Right renal cortex interstitium (tissue), 3 donors: ENCODE data around the gene RSU1. TPM values are rescaled to one million over a fixed set of nuclear protein-coding genes. Genes with fewer than 3 reads are reported as not detected.

Experiments
- DNase-seq, 3 donors: peaks; one replicate each; pipeline ENCODE4 v3.0.0-alpha.2; 2013; ENCODE audit warnings: low read depth in 3 of 3, low spot score in 2 of 3
- polyA plus RNA-seq, 3 donors: library from polyadenylated mRNA; unstranded; fragments of 120-200 nt; gene quantifications; one replicate each; pipeline ENCODE4 v1.2.1, GENCODE V29; 2013; ENCODE audit not compliant: insufficient read length in 3 of 3

RSU1 gene
- polyA plus RNA-seq, 3 donors = 73.3 to 82.1 (median 78.7) TPM

DNA sequence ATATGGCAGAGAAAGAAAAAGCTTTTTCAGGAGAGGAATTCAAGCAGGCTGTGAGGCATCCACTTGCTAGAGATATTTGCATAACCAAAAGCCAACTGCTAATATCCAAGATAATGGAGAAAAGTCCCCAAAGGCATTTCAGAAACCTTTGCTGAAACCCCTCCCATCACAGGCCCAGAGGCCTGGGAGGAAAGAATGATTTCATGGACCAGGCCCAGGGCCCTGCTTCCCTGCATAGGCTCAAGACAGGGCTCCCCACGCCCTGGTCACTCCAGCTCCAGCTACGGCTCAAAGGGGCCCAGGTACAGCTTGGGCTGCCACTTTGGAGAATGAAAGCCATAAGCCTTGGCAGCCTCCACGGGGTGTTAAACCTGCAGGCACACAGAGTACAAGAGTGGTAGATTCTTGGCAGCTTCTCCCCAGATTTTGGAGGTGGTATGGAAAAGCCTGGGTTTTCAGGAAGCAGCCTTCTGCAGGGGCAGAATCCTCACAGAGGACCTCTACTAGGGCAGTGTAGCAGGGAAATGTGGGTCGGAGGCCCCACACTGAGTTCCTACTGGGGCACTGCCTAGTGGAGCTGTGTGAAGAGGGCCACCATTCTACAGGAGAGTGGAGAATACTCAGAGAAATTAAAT, 5.6 kb upstream of the RSU1 start:
- DNase-seq = no peak

DNA sequence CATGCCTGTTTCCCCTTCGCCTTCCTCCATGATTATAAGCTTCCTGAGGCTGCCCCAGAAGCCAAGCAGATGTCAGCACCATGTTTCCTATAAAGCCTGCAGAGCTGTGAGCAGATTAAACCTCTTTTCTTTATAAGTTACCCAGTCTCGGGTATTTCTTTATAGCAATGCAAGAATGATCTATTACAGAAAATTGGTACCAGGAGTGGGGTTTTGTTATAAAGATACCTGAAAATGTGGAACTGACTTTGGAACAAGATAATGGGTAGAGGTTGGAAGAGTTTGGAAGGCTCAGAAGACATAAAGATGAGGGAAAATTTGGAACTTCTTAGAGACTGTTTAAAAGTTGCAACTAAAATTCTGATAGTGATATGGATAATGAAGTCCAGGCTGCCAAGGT, 4.8 kb upstream of the RSU1 start:
- no peak for DNase-seq

DNA sequence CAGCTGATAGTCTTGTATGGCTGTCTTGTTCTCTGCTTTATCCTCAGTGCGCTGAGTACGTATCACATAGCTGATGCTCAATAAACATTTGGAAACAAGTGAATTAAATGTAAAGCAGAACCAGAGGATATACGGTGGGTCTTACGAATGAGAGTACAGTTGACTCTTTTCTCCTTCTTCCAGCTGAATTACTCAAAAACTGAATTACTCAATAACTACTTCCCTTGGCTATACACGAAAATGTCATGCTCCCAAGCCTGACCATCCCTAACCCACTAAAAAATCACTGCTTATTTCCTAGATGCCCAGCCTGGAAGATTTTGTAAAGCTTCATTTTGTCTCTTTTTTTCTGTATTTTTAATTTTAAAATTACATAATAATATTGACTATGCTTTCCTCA, 3.2 kb upstream of the RSU1 start:
- no peak for DNase-seq

DNA sequence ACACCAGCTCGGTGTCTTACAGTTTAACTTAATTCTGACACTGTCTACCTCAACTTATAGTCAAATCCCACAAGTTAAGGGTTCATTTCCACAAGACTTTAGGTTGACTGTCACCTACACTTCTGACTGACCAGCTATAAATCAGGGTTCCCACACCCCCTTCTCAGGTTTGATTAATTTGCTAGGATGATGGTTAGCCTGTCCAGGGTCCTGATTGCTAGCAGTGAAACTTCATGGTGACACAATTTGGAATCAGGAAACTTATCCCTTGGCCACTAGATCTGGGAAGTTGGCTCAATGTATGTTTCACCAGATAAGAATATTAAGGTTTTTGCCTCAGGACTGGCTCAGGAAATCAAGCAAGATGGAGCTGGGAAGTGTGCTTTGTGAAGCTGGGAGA, 2.8 kb upstream of the RSU1 start:
- no peak for DNase-seq

DNA sequence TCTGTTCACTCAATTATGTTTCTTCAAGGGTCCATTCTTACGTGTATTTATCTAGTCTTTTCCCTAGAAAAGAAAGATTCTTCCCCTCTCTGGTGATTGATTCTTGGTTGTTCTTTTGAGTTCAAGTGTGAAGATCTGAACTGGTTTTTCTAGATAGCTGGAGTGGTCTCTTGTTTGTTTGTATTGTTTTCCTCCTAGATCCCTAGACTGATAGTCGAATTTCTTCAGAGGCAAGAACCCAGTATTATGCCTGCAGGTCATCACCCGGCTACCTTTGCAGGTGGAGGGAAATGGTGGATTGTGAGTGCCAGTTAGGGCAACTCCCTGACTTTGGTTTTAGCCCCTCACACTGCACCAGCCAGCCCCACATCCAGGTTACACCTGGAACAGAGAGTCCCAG, 2.2 kb upstream of the RSU1 start:
- no peak for DNase-seq

DNA sequence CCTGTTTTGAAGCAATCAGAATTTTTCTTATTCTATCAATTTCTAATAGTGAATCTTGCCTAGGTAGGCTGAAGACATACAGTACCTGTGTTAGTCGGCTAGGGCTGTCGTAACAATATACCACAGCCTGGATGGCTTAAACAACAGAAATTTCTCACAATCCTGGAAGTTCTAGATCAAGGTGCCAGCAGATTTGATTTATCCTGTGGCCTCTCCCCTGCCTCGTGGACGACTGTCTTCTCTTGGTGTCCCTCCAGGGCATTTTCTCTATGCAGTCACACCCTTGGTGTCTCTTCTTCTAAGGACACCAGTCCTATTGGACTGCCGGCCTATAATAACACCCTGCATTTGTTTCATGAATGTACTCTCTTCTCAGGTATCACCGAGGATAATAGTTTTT, 1.8 kb upstream of the RSU1 start:
- no peak for DNase-seq

DNA sequence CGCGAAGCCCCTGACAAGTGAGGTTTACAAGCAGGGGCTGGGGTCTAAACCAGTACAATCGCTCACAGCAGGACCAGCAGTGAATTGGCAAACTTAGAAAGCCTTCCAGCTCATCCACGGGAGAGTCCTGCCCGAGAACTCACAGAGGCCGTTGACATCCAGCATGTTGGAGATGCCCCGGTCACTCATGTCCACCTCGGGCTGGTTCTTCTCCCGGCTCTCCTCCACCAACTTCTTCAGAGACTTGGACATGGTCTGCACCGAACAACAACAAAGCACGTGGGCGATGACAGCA, 447 bp downstream of the RSU1 start:
- no peak for DNase-seq

DNA sequence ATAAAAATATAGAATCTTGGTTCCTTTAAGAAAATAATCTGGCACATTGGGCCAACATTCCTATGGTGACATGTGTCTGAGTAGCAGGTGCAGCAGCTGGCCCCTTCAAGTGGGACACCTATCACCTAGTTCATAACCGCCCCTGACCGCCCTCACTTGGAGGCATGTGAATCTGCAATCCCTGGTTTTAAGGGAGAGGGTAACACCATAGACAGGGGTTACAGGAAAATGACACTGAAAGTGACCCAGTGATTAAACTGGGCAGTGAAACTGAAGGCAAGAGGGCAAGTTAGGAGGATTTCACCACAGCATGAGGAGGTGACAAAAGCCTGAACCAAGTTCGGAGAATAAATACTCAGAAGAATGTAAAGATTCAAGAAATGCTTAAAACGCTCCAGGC, 1.1 kb downstream of the RSU1 start:
- no peak for DNase-seq

DNA sequence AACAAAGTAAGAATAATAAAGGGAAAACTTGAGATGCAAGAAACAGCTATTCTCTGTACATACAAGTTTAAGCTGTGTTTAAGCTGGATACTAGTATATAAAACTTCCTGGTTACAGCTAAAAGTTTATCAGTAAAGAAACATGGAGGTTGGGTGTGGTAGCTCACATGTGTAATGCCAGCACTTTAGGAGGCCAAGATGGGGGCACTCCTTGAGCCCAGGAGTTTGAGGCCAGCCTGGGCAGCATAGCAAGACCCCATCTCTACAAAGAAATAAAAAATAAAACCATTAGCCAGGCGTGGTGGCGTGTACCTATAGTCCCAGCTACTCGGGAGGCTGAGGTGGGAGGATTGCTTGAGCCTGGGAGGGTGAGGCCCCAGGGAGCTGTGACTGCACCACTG, 3.2 kb downstream of the RSU1 start:
- no peak for DNase-seq

DNA sequence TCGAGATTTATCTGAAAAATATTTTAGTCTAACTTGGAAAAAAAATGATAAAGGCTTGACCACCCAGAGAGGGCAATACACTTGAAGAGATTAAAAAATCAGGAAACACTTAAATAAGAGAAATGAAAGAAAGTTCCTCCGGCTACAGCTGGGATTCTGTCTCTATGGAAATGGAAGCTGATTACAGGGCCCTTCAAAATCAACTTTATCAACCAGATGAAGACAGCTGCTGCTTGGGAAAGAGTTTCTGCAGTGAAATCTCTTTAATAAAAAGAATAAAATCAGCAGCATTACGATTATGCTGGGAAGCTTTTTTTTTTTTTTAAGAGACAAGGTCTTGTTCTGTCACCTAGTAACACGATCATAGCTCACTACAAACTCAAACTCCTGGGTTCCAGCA, 4.5 kb downstream of the RSU1 start:
- no peak for DNase-seq

DNA sequence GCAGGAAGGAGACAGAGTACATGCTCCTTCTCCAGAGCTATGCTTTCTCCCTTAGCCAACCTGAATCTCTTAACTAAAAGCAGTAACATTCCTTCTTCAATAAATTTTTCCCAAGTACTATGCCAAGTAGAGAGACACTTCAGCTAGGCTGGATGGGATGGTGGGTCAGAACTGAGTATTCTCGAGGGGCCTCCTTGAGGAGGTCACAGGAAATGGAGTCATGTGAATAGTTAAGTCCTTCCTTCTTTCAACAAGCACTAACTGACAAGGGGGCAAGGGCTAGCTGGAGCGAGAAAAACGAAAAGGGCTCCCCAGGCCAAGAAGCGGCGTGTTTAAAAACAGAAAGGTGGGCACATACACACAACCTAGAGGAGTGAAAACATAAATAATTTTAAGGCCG, 5.5 kb downstream of the RSU1 start:
- DNase-seq = no peak

DNA sequence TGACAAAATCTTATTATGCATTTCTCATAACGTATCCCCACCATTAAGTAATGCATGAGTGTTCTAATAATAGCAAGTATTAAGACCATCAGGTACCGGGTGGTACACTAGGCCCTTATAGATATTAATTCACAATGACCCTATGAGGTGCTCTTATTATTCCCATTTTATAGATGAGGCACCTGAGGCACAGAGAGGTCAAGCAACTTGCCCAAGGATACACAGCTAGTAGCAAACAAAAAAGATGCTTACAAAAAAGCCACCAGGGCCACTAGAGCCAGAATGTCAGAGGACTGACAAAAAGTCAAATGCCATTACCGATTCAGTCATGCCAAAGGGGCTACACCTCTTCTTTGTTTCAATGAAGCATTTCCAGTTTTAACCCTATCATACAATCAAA, 5.9 kb downstream of the RSU1 start:
- DNase-seq = no peak

DNA sequence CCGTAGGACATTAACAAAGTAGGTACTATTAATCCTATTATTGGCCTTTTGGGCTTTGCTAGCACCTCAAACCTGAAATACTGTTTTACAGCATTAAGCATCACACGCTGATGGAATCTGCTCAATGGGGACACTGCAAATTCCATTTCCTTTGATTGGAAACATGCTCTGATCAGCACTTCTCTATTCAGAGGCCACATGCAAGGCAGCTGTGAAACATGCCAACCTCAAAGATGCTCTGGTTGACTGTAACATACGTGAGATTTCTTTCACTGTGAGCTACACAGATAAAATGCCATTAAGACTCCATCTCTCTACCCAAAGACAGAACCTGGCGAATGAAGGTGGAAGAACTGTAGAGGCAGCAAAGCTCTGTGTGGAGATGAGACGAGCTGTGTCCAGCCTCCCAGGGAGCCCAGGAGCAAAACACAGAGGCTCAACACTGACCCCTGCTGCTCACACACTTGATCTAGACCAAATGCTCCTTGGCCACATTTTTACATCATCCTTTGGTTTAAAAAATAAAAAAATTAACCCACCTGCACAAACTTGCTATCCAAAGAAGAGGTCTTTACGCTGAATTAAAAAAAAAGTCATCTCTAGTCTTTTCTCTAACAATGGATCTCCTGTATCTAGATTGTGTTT, 8.0 kb downstream of the RSU1 start:
- no peak for DNase-seq

DNA sequence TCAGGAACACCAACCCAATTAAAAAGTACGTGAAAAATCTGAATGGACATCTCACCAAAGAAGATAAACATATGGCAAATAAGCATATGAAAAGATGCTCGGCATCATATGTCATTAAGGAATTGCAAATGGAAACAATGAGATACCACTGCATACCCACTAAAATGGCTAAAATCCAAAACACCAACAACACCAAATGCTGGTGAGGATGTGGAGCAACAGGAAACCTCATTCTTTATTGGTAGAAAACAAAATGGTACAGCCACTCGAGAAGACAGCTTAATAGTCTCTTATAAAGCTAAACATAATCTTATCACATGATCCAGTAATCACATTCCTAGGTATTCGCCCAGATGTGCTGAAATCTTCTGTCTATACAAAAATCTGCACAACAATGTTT, 13.1 kb downstream of the RSU1 start:
- no peak for DNase-seq

DNA sequence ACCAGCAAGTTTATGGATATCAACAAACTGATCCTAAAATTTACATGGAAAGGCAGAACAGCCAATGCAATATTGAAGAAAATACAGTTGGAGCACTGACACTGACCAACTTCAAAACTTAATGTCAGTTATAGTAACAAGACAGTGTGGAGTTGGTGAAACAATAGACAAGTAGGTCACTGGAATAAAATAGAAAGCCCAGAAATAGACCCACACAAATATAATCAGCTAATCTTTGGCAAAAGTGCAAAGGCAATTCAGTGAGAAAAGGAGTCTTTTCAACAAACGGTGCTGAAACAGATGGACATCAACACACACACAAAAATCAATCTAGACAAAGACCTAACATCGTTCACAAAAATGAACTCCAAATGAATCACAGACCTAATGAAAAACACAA, 13.8 kb downstream of the RSU1 start:
- DNase-seq = no peak

DNA sequence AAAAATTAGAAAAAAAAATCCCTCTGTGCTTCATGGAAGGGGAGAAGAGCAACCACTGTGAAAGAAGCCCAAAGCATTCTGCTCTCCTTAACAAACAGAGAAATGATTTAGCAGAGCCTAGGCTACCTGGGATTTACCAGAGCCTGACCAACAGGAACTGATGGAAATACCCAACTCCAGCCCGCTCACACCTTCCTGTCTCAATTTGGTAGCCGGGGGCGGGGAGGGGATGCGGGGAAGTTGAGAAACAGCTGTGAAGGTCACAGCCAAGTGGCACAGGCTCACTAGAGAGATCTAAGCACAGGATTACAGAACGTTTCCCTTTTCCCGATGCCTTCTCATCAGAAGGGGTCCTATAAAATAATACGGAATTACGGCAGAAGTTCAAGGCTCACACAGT, 17.6 kb downstream of the RSU1 start:
- no peak for DNase-seq

DNA sequence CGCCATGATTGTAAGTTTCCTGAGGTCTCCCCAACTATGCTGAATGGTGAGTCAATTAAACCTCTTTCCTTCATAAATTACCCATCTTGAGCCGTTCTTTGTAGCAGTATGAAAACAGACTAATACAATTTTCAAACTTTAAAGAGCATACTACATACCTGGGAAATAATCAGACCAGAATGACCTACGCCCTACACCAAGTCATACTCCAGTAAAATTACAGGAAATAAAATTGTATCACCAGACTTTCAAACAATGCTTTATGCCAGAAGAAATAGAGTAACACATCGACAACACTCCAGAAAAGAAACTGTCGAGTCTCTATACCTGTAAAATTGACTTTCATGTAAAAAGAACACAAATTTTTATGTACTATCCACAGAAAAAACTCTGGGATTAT, 18.7 kb downstream of the RSU1 start:
- no peak for DNase-seq

DNA sequence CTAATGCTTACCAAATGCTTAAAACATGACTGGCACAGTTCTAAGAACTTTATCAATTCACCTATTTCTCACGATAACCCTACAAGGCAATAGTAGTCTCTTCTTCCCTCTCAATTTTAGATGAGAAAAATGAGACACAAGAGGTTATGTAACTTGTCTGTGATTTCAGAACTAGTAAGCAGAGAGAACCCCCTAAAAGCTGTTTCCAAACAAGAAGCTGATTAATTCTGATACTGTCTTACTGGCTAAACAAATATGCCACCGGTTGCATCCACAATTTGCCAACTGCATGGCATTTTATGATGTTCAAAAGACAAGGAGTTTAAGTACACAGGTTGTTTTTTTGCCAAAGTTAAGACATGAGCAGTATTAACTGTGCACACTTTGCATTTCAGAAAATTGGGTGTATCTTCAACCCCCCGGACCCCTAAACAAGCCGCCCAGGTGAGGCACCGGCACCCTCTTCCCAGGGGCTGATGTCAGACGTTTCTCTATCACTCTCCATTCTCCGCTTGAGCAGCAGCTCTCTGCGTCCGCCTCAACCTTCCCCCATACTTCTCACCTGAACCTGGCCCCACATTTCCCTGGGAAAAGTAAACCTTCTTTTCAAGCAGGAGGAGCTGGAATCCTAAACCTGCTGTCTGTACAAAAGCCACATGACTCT, 21.7 kb downstream of the RSU1 start:
- DNase-seq = no peak

DNA sequence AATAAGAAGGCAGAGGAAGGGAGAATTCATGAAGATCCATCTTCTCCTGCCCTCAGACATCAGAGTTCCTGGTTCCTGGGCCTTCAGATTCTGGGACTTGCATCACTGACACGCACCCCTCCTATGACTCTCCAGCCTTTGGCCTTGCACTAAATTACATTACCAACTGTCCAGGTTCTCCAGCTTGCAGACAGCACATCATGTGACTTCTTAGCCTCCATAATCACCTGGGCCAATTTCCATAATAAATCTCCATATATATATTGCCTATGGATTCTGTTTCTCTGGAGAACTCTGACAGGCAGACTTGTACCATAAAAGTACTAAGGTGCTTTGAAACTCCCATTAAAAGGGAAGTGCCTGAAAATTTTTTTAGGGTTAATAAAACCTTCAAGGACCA, 23.2 kb downstream of the RSU1 start:
- no peak for DNase-seq

DNA sequence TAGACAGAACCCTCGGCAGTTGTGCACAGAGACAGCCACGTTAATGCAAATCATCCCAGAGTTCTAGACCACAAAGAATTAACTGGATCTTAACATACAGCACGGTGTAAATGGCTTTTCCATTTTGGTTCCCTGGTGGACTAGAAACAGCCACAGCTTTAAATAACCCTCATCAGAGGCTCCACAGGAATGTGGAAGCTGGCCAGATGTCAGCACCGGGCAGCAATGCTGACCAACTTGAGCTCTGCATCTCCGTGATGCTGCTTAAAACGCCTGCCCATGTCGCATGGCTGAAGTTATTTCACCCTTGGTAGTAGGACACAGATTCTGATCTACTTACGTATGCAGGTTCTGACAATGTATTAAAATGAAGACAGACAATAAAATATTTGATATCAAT, 24.5 kb downstream of the RSU1 start:
- no peak for DNase-seq

DNA sequence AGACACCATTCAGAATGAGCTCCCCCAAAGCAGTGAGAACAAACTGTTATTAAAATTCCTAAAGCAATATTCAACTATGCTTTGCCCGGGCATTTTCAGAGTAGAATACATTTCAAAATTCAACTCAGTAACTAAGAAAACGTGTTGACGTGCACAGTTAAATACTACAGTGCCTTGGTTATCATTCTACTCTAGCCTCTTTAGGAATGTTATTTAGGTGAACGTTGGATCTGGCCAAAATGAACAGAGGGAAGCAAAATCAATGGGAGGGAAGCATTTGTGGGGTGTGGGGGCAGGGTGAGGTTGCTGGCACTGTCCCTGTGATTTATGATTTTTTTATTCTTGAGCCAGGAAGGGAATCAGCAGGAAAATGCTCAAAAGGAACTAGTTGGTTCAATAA, 27.5 kb downstream of the RSU1 start:
- no peak for DNase-seq

DNA sequence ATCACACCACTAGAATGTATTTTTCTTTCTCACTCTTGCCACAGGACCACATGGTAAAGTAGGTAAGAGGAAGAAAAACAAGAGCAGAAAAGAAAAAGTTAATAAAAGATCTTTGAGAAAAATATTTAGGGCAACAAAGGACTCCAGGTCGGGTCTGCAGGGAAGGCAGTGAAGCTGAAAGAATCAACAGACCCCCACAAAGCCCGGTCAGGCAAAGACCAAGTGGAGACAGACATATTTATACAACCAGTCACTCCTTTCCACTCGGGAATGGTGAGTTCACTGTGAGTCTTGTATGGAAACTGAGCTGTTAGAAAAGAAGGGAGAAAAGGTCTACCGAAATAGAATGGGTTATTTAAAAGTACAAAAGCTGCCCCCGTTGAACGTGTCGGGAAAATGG, 28.0 kb downstream of the RSU1 start:
- DNase-seq = no peak

DNA sequence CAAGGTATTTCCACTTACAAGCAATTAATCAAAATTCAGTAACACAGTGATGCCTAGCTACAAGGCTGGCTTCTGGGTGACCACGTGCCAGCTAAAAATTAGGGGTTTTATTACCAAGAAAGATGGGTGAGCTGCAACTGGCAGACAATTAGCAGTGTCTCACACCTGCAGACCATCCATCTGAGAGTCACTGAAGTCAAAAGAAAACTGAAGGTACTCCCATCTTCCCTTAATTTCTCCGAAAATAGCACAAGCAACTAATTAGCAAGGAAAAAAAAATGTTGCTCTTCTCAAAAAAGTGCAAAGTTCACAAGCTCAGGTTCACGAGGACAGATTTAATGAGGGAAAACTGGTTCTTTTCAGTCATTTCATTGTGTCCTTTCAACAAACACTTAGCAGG, 28.4 kb downstream of the RSU1 start:
- DNase-seq = no peak
